KMS-11 (cell line): Measurements from ENCODE around the gene UNCX.
"Not testable (repeated sequence)": the region's sequence is repeated elsewhere in the genome, so short reads cannot be mapped to it uniquely, and the experiment has no call there.

Experiments used
- H2AFZ ChIP-seq: fragments of 200-600 bp; sonication (generic); 2 replicates; pipeline ENCODE4 v1.6.1; 2016; ENCODE audit warnings: antibody characterized with exemption, mixed run types, low read depth
- H3K27ac ChIP-seq: fragments of 200-600 bp; sonication (generic); 2 replicates; pipeline ENCODE4 v1.6.1; 2016; ENCODE audit warnings: mild to moderate bottlenecking, mixed run types
- H3K27me3 ChIP-seq: fragments of 200-600 bp; sonication (generic); 2 replicates; pipeline ENCODE4 v1.6.1; 2017; ENCODE audit warnings: mild to moderate bottlenecking, low read depth, mixed run types, moderate library complexity; ENCODE audit not compliant: insufficient read depth
- H3K36me3 ChIP-seq: fragments of 200-600 bp; sonication (generic); 2 replicates; pipeline ENCODE4 v1.6.1; 2017; ENCODE audit warnings: mild to moderate bottlenecking, mixed run types; ENCODE audit not compliant: insufficient read depth
- H3K4me1 ChIP-seq: fragments of 200-600 bp; sonication (generic); 2 replicates; pipeline ENCODE4 v1.6.1; 2016; ENCODE audit warnings: mild to moderate bottlenecking, low read depth, mixed run types; ENCODE audit not compliant: poor library complexity, severe bottlenecking
- H3K4me2 ChIP-seq: fragments of 200-600 bp; sonication (generic); 2 replicates; pipeline ENCODE4 v1.7.0; 2016; ENCODE audit warnings: mild to moderate bottlenecking, mixed run types
- H3K4me3 ChIP-seq: fragments of 200-600 bp; sonication (generic); IDR thresholded peaks from 2 replicates; pipeline ENCODE4 v1.6.1; 2017; ENCODE audit warnings: low read depth, low read length, mixed read lengths; ENCODE audit not compliant: insufficient read depth
- H3K79me2 ChIP-seq: fragments of 200-600 bp; sonication (generic); 2 replicates; pipeline ENCODE4 v1.6.1; 2016; ENCODE audit warnings: low read depth, mixed run types; ENCODE audit not compliant: insufficient read depth
- H3K9ac ChIP-seq: fragments of 200-600 bp; sonication (generic); 2 replicates; pipeline ENCODE4 v1.6.1; 2016; ENCODE audit warnings: mild to moderate bottlenecking, mixed run types
- H4K20me1 ChIP-seq: fragments of 200-600 bp; sonication (generic); 2 replicates; pipeline ENCODE4 v1.6.1; 2016; ENCODE audit warnings: mild to moderate bottlenecking, mixed run types; ENCODE audit not compliant: insufficient read depth
- TF ChIP-seq, protein P1 (sequence below): fragments of 200-600 bp; sonication (generic); conservative IDR thresholded peaks from 2 replicates; pipeline ENCODE4 v1.6.1; 2017; ENCODE audit warnings: low read depth, mild to moderate bottlenecking, antibody characterized with exemption, low read length, moderate library complexity, mixed read lengths

UNCX gene

DNA sequence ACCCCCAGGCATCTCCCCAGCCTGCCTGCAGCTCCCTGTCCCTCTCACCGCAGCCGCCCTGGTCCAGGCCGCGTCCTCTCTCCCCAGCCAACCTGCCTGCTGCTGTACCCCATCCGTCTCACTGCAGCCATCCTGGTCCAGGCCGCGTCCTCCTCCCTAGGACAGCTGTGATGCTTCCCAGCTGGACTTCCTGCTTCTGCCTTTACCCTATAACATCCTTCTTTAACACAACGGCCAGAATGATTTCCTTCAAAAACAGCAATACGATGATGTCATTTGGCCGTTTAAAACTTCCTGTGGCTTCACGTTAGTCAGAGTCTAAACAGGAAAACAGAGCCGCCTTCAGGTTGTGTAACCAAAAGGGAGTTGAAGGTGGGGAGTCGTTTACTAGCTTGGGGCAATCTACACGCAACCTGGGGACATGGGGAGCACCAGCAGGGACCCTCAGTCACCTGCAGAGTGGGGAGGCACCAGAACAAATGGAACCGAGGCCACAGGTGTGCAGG is 40.4 kb upstream of the UNCX start:
- no peak overlapping the region for H2AFZ ChIP-seq
- no peak overlapping the region for H3K4me2 ChIP-seq
- no peaks in the 10 kb centered on the region for H3K79me2 ChIP-seq
- no peak overlapping the region for H3K27ac ChIP-seq
- no peaks in the 10 kb centered on the region for H4K20me1 ChIP-seq
- H3K9ac ChIP-seq, result no peak overlapping the region
- TF ChIP-seq, protein P1, sequence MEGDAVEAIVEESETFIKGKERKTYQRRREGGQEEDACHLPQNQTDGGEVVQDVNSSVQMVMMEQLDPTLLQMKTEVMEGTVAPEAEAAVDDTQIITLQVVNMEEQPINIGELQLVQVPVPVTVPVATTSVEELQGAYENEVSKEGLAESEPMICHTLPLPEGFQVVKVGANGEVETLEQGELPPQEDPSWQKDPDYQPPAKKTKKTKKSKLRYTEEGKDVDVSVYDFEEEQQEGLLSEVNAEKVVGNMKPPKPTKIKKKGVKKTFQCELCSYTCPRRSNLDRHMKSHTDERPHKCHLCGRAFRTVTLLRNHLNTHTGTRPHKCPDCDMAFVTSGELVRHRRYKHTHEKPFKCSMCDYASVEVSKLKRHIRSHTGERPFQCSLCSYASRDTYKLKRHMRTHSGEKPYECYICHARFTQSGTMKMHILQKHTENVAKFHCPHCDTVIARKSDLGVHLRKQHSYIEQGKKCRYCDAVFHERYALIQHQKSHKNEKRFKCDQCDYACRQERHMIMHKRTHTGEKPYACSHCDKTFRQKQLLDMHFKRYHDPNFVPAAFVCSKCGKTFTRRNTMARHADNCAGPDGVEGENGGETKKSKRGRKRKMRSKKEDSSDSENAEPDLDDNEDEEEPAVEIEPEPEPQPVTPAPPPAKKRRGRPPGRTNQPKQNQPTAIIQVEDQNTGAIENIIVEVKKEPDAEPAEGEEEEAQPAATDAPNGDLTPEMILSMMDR, result no peak
- H3K36me3 ChIP-seq, result no peaks in the 10 kb centered on the region
- peaks cover 86% of the 10 kb centered on the region for H3K27me3 ChIP-seq
- no peak overlapping the region for H3K4me3 ChIP-seq
- no peaks in the 10 kb centered on the region for H3K4me1 ChIP-seq

DNA sequence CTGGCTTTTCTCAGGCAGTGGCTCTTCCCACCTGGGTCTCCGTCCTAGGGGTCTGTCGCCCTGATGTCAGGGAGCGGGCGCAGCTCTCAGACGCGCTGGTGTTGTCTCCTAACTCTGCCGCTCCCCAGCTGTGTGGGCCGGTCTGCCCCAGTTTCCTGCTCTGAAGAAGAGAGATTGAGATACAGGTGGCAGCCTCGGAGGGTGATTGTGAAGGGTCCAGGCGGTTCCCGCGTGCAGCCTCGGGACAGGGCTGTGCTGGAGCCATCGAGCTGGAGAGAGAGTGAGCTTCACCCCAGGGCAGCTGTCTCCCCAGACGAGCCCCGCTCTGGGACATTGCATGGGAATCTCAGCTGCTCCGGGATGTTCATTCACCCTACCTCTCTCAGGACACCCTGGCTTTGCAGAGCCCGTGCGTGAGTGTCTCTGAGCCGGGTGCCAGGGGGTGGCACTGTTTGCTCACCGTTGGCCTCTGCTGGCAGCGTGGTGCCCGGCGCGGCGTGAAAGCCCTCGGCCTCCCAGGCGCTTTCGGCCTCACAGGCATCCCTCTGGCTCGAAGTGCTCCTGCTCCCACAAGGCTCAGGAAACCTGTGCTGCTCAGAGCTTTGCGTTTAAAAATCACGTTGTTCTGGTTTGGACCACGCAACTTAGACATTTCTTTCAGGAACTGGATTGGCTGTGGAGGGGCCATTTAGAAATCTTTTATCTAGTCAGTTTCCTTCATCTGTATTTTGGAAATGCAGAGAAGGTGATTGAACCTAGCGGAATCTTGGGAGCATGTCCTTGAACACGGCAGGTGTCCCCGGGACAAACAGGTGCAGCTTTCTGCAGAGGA is 38.9 kb upstream of the UNCX start:
- Histone ChIP-seq H3K36me3 (no peaks in the 10 kb centered on the region), H3K4me1 (no peaks in the 10 kb centered on the region), H3K4me3 (no peak overlapping the region), H3K27ac (no peak overlapping the region), H3K27me3 (peaks cover 87% of the 10 kb centered on the region), H3K4me2 (no peak overlapping the region), H4K20me1 (no peaks in the 10 kb centered on the region), H2AFZ (no peak overlapping the region), H3K9ac (no peak overlapping the region), H3K79me2 (no peaks in the 10 kb centered on the region)
- TF ChIP-seq, protein P1, result peak; percentile 58; the same call in 1 of the 2 replicates

DNA sequence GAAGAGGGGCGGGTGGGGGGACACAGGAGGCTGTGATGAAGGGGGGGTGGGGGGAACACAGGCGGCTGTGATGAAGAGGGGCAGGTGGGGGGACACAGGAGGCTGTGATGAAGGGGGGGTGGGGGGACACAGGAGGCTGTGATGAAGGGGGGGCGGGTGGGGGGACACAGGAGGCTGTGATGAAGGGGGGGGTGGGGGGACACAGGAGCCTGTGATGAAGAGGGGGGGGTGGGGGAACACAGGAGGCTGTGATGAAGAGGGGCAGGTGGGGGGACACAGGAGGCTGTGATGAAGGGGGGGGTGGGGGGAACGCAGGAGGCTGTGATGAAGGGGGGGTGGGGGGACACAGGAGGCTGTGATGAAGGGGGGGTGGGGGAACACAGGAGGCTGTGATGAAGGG is 36.2 kb upstream of the UNCX start:
- peaks cover 88% of the 10 kb centered on the region for H3K27me3 ChIP-seq
- H3K4me2 ChIP-seq, H3K36me3 ChIP-seq: not testable (repeated sequence)

GRCh38 chr7:1196950-1197349 is 35.7 kb upstream of the UNCX start:
- no peak overlapping the region for H3K4me3 ChIP-seq
- TF ChIP-seq, protein P1, result no peak
- no peak overlapping the region for H3K9ac ChIP-seq
- no peak overlapping the region for H3K4me2 ChIP-seq
- H3K4me1 ChIP-seq, result no peaks in the 10 kb centered on the region
- no peak overlapping the region for H3K27ac ChIP-seq
- H3K36me3 ChIP-seq, result no peaks in the 10 kb centered on the region
- H3K27me3 ChIP-seq, result peaks cover 88% of the 10 kb centered on the region
- H3K79me2 ChIP-seq, result no peaks in the 10 kb centered on the region
- no peaks in the 10 kb centered on the region for H4K20me1 ChIP-seq
- no peak overlapping the region for H2AFZ ChIP-seq

More for the DNA sequence above, 36.2 kb upstream of the UNCX start:
- not testable (repeated sequence) for H4K20me1 ChIP-seq, H3K27ac ChIP-seq, H3K9ac ChIP-seq, H3K4me3 ChIP-seq, H2AFZ ChIP-seq, H3K79me2 ChIP-seq, H3K4me1 ChIP-seq
